Sigmoid colon (tissue), 7 donors: Measurements from ENCODE around the gene ADAM30. TPM values are rescaled to one million over a fixed set of nuclear protein-coding genes. Genes with fewer than 3 reads are reported as not detected.

ENCODE experiments used
- DNase-seq: peaks from one replicate; pipeline ENCODE4 v3.0.0-alpha.2; 2019
- H3K27ac ChIP-seq, 4 donors: fragments of 200-600 bp; sonication (generic); one replicate each; pipeline ENCODE4 v1.5.1; 2016 to 2019; ENCODE audit warnings: mild to moderate bottlenecking in 1 of 4
- H3K27me3 ChIP-seq, 3 donors: fragments of 200-600 bp; sonication (generic); one replicate each; pipeline ENCODE4 v1.5.1; 2019; ENCODE audit warnings: mild to moderate bottlenecking in 1 of 3
- H3K36me3 ChIP-seq, 4 donors: fragments of 200-600 bp; sonication (generic); one replicate each; pipeline ENCODE4 v1.5.1; 2016 to 2019
- H3K4me1 ChIP-seq, 4 donors: fragments of 200-600 bp; sonication (generic); one replicate each; pipeline ENCODE4 v1.5.1; 2017 to 2019
- H3K4me3 ChIP-seq, 4 donors: fragments of 200-600 bp; sonication (generic); one replicate each; pipeline ENCODE4 v1.5.1; 2017 to 2019; ENCODE audit warnings: mild to moderate bottlenecking in 2 of 4, moderate library complexity in 1 of 4
- H3K9me3 ChIP-seq, 4 donors: fragments of 200-600 bp in 3 of 4; sonication (generic) in 3 of 4; one replicate each; pipeline versions ENCODE4 v1.5.1 to v1.6.1; 2013 to 2019
- CTCF ChIP-seq, 4 experiments: fragments of 450-650 bp in 3 of 4; fragments of 200-600 bp in 1 of 4; IDR thresholded peaks; one replicate each; pipeline ENCODE4 v1.5.1; 2016 to 2019; ENCODE audit warnings: antibody characterized with exemption in 4 of 4, mild to moderate bottlenecking in 3 of 4, moderate library complexity in 2 of 4
- EP300 ChIP-seq, 4 donors: sonication (generic); formaldehyde crosslinking; IDR thresholded peaks; one replicate each; pipeline ENCODE4 v1.6.1; 2017; ENCODE audit warnings: antibody characterized with exemption in 4 of 4
- POLR2A ChIP-seq, 2 donors: fragments of 450-650 bp; IDR thresholded peaks; one replicate each; pipeline ENCODE4 v1.6.1; 2016; ENCODE audit warnings: antibody characterized with exemption in 2 of 2, mild to moderate bottlenecking in 2 of 2, moderate library complexity in 2 of 2
- POLR2AphosphoS5 ChIP-seq, 4 donors: sonication (generic); formaldehyde crosslinking; IDR thresholded peaks; one replicate each; pipeline ENCODE4 v1.6.1; 2017; ENCODE audit warnings: antibody characterized with exemption in 4 of 4
- WGBS, 2 donors: extraction: QIAGEN DNeasy Blood & Tissue Kit; methylation state at CpG; one replicate each; pipeline ENCODE4 v1.1.7; 2013; 5-methylcytosine and 5-hydroxymethylcytosine counted together
- intact Hi-C: fragments of 100-400 bp; cut with DNase I; formaldehyde crosslinking; loops from one replicate; pipeline ENCODE4 v1.15.1; 2023
- polyA plus RNA-seq, 3 donors: library from polyadenylated mRNA; stranded (reverse); fragments of 200-250 nt; gene quantifications; one replicate each; pipeline ENCODE4 v1.2.3, GENCODE V29; 2013
- total RNA-seq, 4 donors: library from RNA; depleted of rRNA; stranded (reverse); fragments of >200 nt; gene quantifications; one replicate each; pipeline ENCODE4 v1.1.0, GENCODE V29; 2016
- donor health status: healthy with polysubstance abuse.
- donor health status: Bipolar disorder and iron deficiency.
- donor health status: healthy.

Gene ADAM30
- total and polyA plus RNA-seq, 7 donors = not detected

GRCh38 chr1:119873135-119874015 is 22.9 kb downstream of the ADAM30 start:
- Histone ChIP-seq H3K27me3 (no peaks in the 10 kb centered on the region), H3K36me3 (no peaks in the 10 kb centered on the region), H3K27ac (peak overlapping the region; percentile 13 to 66 (median 52)), H3K9me3 (no peaks in the 10 kb centered on the region), H3K4me1 (peaks cover 0 to 37% (median 27%) of the 10 kb centered on the region in 4 donors), H3K4me3 (no peak overlapping the region)
- no peak for TF ChIP-seq EP300 (IDR thresholded peaks at IDR 0.05)
- TF ChIP-seq POLR2AphosphoS5 (IDR thresholded peaks at IDR 0.05) = peak; percentile 6 to 70 (median 50)
- intact Hi-C loops = no loop called here
- DNase-seq = no peak
- 75 to 76% methylated on average over 4 of the region's 4 CpGs for WGBS, 2 donors

GRCh38 chr1:119871881-119872280 is 24.4 kb downstream of the ADAM30 start:
- TF ChIP-seq POLR2AphosphoS5 (IDR thresholded peaks at IDR 0.05) = no peak
- TF ChIP-seq EP300 (IDR thresholded peaks at IDR 0.05) = no peak
- no peak for TF ChIP-seq POLR2A (IDR thresholded peaks at IDR 0.05)
- no peak for TF ChIP-seq CTCF (IDR thresholded peaks at IDR 0.05)
- H3K4me1 ChIP-seq = peaks cover 0 to 37% (median 27%) of the 10 kb centered on the region in 4 donors
- no peak overlapping the region for H3K27ac ChIP-seq
- no peaks in the 10 kb centered on the region for H3K27me3 ChIP-seq
- DNase-seq = no peak
- H3K9me3 ChIP-seq = no peaks in the 10 kb centered on the region
- no peaks in the 10 kb centered on the region for H3K36me3 ChIP-seq
- no peak overlapping the region for H3K4me3 ChIP-seq
- intact Hi-C loops = no loop called here
- 90% methylated on average over 4 of the region's 4 CpGs for WGBS, 2 donors

GRCh38 chr1:119870917-119871596 is 25.3 kb downstream of the ADAM30 start:
- no peaks in the 10 kb centered on the region for H3K36me3 ChIP-seq
- peak overlapping the region in 1 of 4 donors; percentile 5 for H3K4me3 ChIP-seq
- peak; percentile 85 for DNase-seq
- no peaks in the 10 kb centered on the region for H3K9me3 ChIP-seq
- no peaks in the 10 kb centered on the region for H3K27me3 ChIP-seq
- WGBS, 2 donors = 58 to 62% methylated on average over 20 of the region's 20 CpGs
- peak overlapping the region in 1 of 4 donors; percentile 18 for H3K27ac ChIP-seq
- intact Hi-C loops = no loop called here
- H3K4me1 ChIP-seq = peaks cover 0 to 41% (median 27%) of the 10 kb centered on the region in 4 donors
- TF ChIP-seq CTCF (IDR thresholded peaks at IDR 0.05) = peak; percentile 29 to 94 (median 83)
- no peak for TF ChIP-seq POLR2A (IDR thresholded peaks at IDR 0.05)

DNA sequence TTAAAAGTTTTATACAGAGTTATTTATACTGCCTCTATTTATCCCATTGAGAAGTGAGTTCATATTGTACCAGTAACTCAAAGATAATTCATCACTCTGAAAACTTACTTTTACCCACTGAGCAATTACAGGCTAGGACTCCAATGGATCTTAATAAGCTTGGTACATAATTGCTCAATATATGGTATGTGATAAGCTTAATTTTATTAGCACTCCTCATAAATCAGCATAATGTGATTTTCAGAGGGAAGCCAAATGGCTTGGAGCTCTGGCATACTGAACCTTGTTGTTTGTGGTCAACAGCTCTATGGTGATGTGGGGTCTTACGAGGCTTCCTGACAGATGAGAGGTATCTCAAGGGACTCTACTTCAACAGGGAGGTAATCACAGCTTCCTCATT is 26.3 kb downstream of the ADAM30 start:
- no peaks in the 10 kb centered on the region for H3K36me3 ChIP-seq
- H3K4me1 ChIP-seq = peaks cover 0 to 41% (median 27%) of the 10 kb centered on the region in 4 donors
- intact Hi-C loops = no loop called here
- H3K4me3 ChIP-seq = no peak overlapping the region
- no peaks in the 10 kb centered on the region for H3K27me3 ChIP-seq
- no peak overlapping the region for H3K27ac ChIP-seq
- TF ChIP-seq POLR2AphosphoS5 (IDR thresholded peaks at IDR 0.05) = no peak
- TF ChIP-seq EP300 (IDR thresholded peaks at IDR 0.05) = no peak
- no peak for TF ChIP-seq CTCF (IDR thresholded peaks at IDR 0.05)
- no peak for TF ChIP-seq POLR2A (IDR thresholded peaks at IDR 0.05)
- H3K9me3 ChIP-seq = no peaks in the 10 kb centered on the region
- WGBS, 2 donors = 65 to 86% methylated on average over 1 of the region's 1 CpG
- no peak for DNase-seq

- TF ChIP-seq POLR2AphosphoS5 (IDR thresholded peaks at IDR 0.05) (no peak), EP300 (IDR thresholded peaks at IDR 0.05) (no peak), CTCF (IDR thresholded peaks at IDR 0.05) (no peak)
- peaks cover 0 to 26% (median 15%) of the 10 kb centered on the region in 4 donors for H3K4me1 ChIP-seq
- H3K9me3 ChIP-seq = no peaks in the 10 kb centered on the region
- whole genome bisulfite sequencing, 2 donors = 56 to 83% methylated on average over 2 of the region's 2 CpGs
- H3K27me3 ChIP-seq = no peaks in the 10 kb centered on the region
- no peak overlapping the region for H3K27ac ChIP-seq
- intact Hi-C loops = no loop called here
- H3K36me3 ChIP-seq = no peaks in the 10 kb centered on the region
- H3K4me3 ChIP-seq = no peak overlapping the region
- DNase-seq = no peak
Observed at GRCh38 chr1:119868176-119868575, 28.1 kb downstream of the ADAM30 start.
